ENCODE measurements around the gene LRCOL1.

- TF ChIP-seq EZH2 (IDR thresholded peaks at IDR 0.05; ENCODE audit: borderline replicate concordance, low read length) (no peak), CTCF (IDR thresholded peaks at IDR 0.05; ENCODE audit: low read length) (no peak)
Measured at GRCh38 chr12:132595183-132595582, 15.2 kb downstream of the LRCOL1 start.
